ENCODE results near the gene USH1G. TPM values are rescaled to one million over a fixed set of nuclear protein-coding genes. Genes with fewer than 3 reads are reported as not detected.
"Not testable (repeated sequence)": the region's sequence is repeated elsewhere in the genome, so short reads cannot be mapped to it uniquely, and the experiment has no call there.

Gene USH1G
- polyA plus RNA-seq, 3 donors, result not detected

GRCh38 chr17:74909097-74909496 is 14.0 kb downstream of the USH1G start:
- H3K4me3 ChIP-seq (replicated peaks in 1 of 3; ENCODE audit: low read depth in 2 of 3, low read length in 3 of 3); H3K4me1 Mint-ChIP-seq; H3K27me3 ChIP-seq (ENCODE audit: control insufficient read depth in 2 of 2, insufficient read depth in 2 of 2, low read length in 2 of 2); H3K27ac ChIP-seq (ENCODE audit: low read depth in 1 of 2, low read length in 2 of 2); DNase-seq; H3K4me3 Mint-ChIP-seq; intact Hi-C loops (cut with micrococcal nuclease); H3K4me1 ChIP-seq (ENCODE audit: control insufficient read depth in 1 of 2, insufficient read depth in 2 of 2, low read length in 2 of 2); H4K20me1 ChIP-seq (ENCODE audit: insufficient read depth, low read length); H3K79me2 ChIP-seq (ENCODE audit: insufficient read depth, low read length); H3K36me3 ChIP-seq (replicated peaks in 1 of 2; ENCODE audit: control insufficient read depth in 1 of 2, insufficient read depth in 2 of 2, low read length in 2 of 2); H3K9me3 ChIP-seq (replicated peaks in 1 of 2; ENCODE audit: control insufficient read depth in 1 of 2, insufficient read depth in 1 of 2, low read length in 2 of 2); H3K27ac Mint-ChIP-seq; H3K9ac ChIP-seq (ENCODE audit: insufficient read depth, low read length, poor library complexity, severe bottlenecking); H3K4me2 ChIP-seq (replicated peaks; ENCODE audit: extremely low read depth, low read length, poor library complexity, severe bottlenecking); H2AFZ ChIP-seq (ENCODE audit: insufficient read depth, low read depth, low read length, poor library complexity, severe bottlenecking); H3K36me3 Mint-ChIP-seq: not testable (repeated sequence)
- WGBS (ENCODE audit: insufficient coverage), result 80% methylated on average over 4 of the region's 4 CpGs
- Mint-ChIP-seq H3K9me3 (peaks cover 5 to 19% (median 7%) of the 10 kb centered on the region in 7 donors), H3K27me3 (ENCODE audit: low read depth in 3 of 3) (peaks cover 13 to 26% (median 23%) of the 10 kb centered on the region in 3 donors)

DNA sequence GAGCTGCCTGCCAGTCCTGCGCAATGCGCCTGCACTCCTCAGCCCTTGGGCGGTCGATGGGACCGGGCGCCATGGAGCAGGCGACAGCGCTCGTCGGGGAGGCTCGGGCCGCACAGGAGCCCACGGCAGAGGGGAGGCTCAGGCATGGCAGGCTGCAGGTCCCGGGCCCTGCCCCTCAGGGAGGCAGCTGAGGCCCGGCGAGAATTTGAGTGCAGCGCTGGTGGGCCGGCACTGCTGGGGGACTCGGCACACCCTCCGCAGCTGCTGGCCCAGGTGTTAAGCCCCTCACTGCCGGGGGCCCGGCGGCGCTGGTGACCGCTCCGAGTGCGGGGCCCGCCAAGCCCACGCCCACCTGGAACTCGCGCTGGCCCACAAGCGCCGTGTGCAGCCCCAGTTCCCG is 16.0 kb downstream of the USH1G start:
- H3K4me1 ChIP-seq (ENCODE audit: control insufficient read depth in 1 of 2, insufficient read depth in 2 of 2, low read length in 2 of 2), result no peaks in the 10 kb centered on the region
- Mint-ChIP-seq H3K4me1 (peaks cover 4% of the 10 kb centered on the region), H3K27ac (no peak overlapping the region), H3K9me3 (peaks cover 0 to 13% (median 2%) of the 10 kb centered on the region in 7 donors), H3K4me3 (no peak overlapping the region), H3K27me3 (ENCODE audit: low read depth in 3 of 3) (peaks cover 25 to 32% (median 30%) of the 10 kb centered on the region in 3 donors), H3K36me3 (no peaks in the 10 kb centered on the region)
- peaks cover 0 to 11% of the 10 kb centered on the region in 2 donors for H3K27me3 ChIP-seq (ENCODE audit: control insufficient read depth in 2 of 2, insufficient read depth in 2 of 2, low read length in 2 of 2)
- H3K4me3 ChIP-seq (replicated peaks in 1 of 3; ENCODE audit: low read depth in 2 of 3, low read length in 3 of 3), result no peak overlapping the region
- intact Hi-C loops (cut with micrococcal nuclease), result no loop called here
- TF ChIP-seq CTCF (IDR thresholded peaks at IDR 0.05), result no peak
- no peak for DNase-seq
- WGBS (ENCODE audit: insufficient coverage), result 97% methylated on average over 29 of the region's 34 CpGs
- H3K27ac ChIP-seq (ENCODE audit: low read depth in 1 of 2, low read length in 2 of 2), result no peak overlapping the region
- no peaks in the 10 kb centered on the region for H3K36me3 ChIP-seq (replicated peaks in 1 of 2; ENCODE audit: control insufficient read depth in 1 of 2, insufficient read depth in 2 of 2, low read length in 2 of 2)
- H3K4me2 ChIP-seq (replicated peaks; ENCODE audit: extremely low read depth, low read length, poor library complexity, severe bottlenecking), result no peak overlapping the region
- no peak overlapping the region for H2AFZ ChIP-seq (ENCODE audit: insufficient read depth, low read depth, low read length, poor library complexity, severe bottlenecking)
- H4K20me1 ChIP-seq (ENCODE audit: insufficient read depth, low read length), result no peaks in the 10 kb centered on the region
- no peak overlapping the region for H3K9ac ChIP-seq (ENCODE audit: insufficient read depth, low read length, poor library complexity, severe bottlenecking)
- H3K9me3 ChIP-seq (replicated peaks in 1 of 2; ENCODE audit: control insufficient read depth in 1 of 2, insufficient read depth in 1 of 2, low read length in 2 of 2), result no peaks in the 10 kb centered on the region
- H3K79me2 ChIP-seq (ENCODE audit: insufficient read depth, low read length), result no peaks in the 10 kb centered on the region

DNA sequence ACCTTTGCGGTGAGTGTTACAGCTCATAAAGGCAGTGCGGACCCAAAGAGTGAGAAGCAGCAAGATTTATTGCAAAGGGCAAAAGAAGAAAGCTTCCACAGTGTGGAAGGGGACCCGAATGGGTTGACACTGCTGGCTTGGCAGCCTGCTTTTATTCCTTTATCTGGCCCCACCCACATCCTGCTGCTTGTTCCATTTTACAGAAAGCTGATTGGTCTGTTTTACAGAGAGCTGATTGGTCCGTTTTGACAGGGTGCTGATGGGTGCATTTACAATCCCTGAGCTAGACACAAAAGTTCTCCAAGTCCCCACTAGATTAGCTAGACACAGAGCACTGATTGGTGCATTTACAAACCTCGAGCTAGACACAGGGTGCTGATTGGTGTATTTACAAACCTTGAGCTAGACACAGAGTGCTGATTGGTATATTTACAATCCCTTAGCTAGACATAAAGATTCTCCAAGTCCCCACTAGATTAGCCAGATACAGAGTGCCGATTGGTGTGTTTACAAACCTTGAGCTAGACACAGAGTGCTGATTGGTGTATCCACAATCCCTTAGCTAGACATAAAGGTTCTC is 16.8 kb downstream of the USH1G start:
- H3K36me3 Mint-ChIP-seq; H3K36me3 ChIP-seq (replicated peaks in 1 of 2; ENCODE audit: control insufficient read depth in 1 of 2, insufficient read depth in 2 of 2, low read length in 2 of 2); H4K20me1 ChIP-seq (ENCODE audit: insufficient read depth, low read length); H3K9me3 ChIP-seq (replicated peaks in 1 of 2; ENCODE audit: control insufficient read depth in 1 of 2, insufficient read depth in 1 of 2, low read length in 2 of 2); H3K4me3 Mint-ChIP-seq; H3K4me2 ChIP-seq (replicated peaks; ENCODE audit: extremely low read depth, low read length, poor library complexity, severe bottlenecking); H3K4me1 ChIP-seq (ENCODE audit: control insufficient read depth in 1 of 2, insufficient read depth in 2 of 2, low read length in 2 of 2); H3K4me1 Mint-ChIP-seq; DNase-seq; H3K27ac Mint-ChIP-seq; intact Hi-C loops (cut with micrococcal nuclease); H3K9ac ChIP-seq (ENCODE audit: insufficient read depth, low read length, poor library complexity, severe bottlenecking); H3K4me3 ChIP-seq (replicated peaks in 1 of 3; ENCODE audit: low read depth in 2 of 3, low read length in 3 of 3); H3K79me2 ChIP-seq (ENCODE audit: insufficient read depth, low read length); H2AFZ ChIP-seq (ENCODE audit: insufficient read depth, low read depth, low read length, poor library complexity, severe bottlenecking); H3K27ac ChIP-seq (ENCODE audit: low read depth in 1 of 2, low read length in 2 of 2): not testable (repeated sequence)
- peaks cover 0 to 13% (median 2%) of the 10 kb centered on the region in 7 donors for H3K9me3 Mint-ChIP-seq
- peaks cover 25 to 36% (median 36%) of the 10 kb centered on the region in 3 donors for H3K27me3 Mint-ChIP-seq (ENCODE audit: low read depth in 3 of 3)
- WGBS (ENCODE audit: insufficient coverage), result 94% methylated on average over 2 of the region's 6 CpGs
- peaks cover 0 to 15% of the 10 kb centered on the region in 2 donors for H3K27me3 ChIP-seq (ENCODE audit: control insufficient read depth in 2 of 2, insufficient read depth in 2 of 2, low read length in 2 of 2)
